ENCODE results near the gene RBL2.

DNA sequence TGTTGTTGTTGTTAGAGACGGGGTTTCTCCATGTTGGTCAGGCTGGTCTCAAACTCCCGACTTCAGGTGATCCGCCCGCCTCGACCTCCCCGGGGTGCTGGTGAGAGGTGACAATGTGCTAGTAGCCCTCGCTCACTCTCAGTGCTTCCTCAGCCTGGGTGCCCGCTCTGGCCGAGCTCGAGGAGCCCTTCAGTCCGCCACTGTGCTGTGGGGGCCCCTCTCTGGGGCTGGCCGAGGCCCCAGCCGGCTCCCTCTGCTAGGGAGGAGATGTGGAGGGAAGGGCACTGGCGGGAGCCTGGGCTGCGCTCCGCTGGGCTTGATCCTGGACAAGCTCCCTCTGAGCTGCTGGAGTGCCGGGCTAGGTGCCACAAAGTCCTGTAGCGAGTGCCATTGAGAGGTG lies 21.7 kb upstream of the RBL2 start:
- TF ChIP-seq, protein P1, sequence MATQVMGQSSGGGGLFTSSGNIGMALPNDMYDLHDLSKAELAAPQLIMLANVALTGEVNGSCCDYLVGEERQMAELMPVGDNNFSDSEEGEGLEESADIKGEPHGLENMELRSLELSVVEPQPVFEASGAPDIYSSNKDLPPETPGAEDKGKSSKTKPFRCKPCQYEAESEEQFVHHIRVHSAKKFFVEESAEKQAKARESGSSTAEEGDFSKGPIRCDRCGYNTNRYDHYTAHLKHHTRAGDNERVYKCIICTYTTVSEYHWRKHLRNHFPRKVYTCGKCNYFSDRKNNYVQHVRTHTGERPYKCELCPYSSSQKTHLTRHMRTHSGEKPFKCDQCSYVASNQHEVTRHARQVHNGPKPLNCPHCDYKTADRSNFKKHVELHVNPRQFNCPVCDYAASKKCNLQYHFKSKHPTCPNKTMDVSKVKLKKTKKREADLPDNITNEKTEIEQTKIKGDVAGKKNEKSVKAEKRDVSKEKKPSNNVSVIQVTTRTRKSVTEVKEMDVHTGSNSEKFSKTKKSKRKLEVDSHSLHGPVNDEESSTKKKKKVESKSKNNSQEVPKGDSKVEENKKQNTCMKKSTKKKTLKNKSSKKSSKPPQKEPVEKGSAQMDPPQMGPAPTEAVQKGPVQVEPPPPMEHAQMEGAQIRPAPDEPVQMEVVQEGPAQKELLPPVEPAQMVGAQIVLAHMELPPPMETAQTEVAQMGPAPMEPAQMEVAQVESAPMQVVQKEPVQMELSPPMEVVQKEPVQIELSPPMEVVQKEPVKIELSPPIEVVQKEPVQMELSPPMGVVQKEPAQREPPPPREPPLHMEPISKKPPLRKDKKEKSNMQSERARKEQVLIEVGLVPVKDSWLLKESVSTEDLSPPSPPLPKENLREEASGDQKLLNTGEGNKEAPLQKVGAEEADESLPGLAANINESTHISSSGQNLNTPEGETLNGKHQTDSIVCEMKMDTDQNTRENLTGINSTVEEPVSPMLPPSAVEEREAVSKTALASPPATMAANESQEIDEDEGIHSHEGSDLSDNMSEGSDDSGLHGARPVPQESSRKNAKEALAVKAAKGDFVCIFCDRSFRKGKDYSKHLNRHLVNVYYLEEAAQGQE (IDR thresholded peaks at IDR 0.05; ENCODE audit: borderline replicate concordance), result no peak
- TF ChIP-seq, protein P2, sequence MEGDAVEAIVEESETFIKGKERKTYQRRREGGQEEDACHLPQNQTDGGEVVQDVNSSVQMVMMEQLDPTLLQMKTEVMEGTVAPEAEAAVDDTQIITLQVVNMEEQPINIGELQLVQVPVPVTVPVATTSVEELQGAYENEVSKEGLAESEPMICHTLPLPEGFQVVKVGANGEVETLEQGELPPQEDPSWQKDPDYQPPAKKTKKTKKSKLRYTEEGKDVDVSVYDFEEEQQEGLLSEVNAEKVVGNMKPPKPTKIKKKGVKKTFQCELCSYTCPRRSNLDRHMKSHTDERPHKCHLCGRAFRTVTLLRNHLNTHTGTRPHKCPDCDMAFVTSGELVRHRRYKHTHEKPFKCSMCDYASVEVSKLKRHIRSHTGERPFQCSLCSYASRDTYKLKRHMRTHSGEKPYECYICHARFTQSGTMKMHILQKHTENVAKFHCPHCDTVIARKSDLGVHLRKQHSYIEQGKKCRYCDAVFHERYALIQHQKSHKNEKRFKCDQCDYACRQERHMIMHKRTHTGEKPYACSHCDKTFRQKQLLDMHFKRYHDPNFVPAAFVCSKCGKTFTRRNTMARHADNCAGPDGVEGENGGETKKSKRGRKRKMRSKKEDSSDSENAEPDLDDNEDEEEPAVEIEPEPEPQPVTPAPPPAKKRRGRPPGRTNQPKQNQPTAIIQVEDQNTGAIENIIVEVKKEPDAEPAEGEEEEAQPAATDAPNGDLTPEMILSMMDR (IDR thresholded peaks at IDR 0.05; ENCODE audit: poor library complexity, severe bottlenecking), result no peak
- no peak for TF ChIP-seq TAF1 (IDR thresholded peaks at IDR 0.05; ENCODE audit: low read depth)

Measured in neural cell (in vitro differentiated cells).